HG03378 (cell line): Measurements from ENCODE around the gene RAPGEF5.

Experiments
- ATAC-seq: cut with Tn5 transposase; IDR thresholded peaks from one replicate; pipeline ENCODE4 v1.9.1; 2021; ENCODE audit warnings: mild to moderate bottlenecking, moderate library complexity; ENCODE audit not compliant: unreplicated experiment

RAPGEF5 gene

DNA sequence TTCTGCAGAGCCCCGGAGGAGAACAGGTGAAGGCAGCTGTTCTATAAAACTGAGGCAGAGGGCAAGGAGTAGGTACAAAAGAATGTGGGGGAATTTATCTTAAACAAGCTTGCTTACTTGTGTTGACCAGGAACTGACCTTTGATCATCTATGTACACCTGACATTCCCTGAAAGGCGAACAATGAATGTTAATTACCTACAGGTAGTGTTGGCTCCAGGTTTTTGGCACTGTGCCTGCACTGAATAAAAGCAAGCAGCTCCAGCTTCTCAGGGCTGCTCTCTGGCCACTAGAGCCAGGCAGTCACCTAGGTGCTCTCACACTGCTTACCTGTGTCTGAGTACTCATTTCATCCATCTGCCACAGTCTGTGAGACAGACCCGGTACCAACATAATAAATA, 87.0 kb downstream of the RAPGEF5 start:
- no peak for ATAC-seq

DNA sequence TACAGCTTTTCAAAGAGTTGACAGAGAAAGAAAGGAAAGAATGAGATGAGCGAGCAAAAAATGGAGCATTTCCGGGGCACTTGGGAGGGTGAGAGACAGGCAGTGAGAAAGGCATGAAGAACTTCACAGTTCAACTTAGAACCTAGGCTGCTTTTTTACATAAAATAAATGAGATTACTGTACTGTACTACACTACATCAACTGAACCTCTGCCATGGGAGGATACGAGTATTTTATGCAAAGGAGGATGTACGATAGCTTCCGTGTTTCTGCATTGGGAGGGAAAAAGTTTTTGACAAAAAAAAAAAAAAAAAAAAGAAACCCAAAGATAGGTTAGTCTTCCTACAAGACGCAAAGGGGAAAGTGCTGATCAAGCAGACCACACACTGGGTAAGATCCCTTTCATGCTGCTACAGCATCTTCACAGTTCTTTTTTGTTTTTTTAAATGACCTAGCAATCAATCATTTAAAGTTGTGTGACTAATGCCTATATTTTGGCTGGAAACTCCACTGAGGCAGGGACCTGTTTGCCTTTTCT, 88.0 kb downstream of the RAPGEF5 start:
- no peak for ATAC-seq

DNA sequence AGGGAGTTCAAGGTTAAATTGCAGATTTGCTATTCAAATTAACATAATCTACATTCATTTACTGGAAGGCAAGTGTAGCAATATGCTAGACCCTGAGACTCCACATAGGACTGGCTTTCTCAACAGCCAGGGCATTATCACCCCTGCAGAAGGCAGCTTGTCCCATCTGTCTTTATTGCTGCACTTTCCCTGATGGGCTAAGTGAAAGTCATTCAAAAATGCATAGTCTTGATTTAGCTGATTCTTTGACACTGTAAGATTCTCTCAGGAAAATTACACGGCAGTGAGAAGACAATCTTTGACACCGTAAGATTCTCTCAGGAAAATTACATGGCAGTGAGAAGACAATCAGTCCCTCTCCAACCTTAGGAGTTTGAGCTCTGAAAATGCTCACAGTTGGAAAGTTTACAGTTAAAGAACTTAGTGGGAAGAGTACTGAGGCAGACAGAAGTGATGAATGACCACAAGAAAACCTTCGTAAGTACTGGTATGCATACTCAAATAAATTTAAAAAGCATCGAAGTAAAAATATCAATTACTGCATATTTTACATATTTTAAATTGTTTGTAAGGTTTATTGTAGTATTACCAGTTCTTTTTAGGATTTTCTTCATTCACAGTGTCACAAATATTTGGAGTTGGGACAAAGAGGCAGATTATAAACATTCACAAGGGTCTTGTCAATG, 88.9 kb downstream of the RAPGEF5 start:
- ATAC-seq: no peak

DNA sequence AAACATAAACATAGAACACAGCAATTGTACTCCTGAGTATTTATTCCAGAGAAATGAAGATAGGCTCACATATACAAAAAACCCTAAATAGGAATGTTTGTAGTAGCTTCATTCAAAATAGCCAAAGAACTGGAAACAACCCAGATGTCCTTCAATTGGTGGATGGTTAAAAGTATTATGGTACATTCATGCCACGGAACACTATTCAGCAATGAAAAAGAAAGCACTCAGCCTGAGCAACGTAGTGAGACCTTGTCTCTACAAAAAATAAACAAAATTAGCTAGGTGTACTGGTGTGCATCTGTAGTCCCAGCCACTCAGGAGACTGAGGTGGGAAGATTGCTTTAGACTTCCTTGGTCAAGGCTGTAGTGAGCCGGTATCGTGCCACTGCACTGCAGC, 94.4 kb downstream of the RAPGEF5 start:
- ATAC-seq: no peak

DNA sequence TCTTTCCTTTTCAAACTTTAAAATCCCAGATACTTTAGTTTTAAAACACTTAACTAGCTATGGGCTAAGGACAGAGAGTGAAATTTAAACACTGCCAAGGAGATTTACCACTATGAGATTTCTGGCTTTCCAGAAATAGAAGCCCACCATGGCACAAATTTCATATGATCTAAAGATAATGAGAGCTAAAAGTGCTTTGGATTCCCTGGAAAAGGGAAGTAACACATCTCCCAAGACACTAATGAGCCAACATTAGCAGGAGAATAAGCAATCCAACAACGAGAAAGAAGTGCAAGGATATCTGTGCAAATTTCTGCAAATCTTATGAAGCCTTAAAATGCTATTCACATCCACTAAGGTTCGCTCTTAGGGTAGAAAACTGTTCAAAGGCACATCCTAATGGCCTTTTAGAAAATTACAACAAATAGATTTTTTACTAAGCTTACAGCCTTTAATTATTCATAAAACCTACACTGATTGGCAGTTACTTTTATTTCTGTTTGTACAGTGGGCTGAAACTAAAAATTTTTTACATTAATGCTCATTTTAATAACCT, 100.3 kb downstream of the RAPGEF5 start:
- ATAC-seq: no peak

DNA sequence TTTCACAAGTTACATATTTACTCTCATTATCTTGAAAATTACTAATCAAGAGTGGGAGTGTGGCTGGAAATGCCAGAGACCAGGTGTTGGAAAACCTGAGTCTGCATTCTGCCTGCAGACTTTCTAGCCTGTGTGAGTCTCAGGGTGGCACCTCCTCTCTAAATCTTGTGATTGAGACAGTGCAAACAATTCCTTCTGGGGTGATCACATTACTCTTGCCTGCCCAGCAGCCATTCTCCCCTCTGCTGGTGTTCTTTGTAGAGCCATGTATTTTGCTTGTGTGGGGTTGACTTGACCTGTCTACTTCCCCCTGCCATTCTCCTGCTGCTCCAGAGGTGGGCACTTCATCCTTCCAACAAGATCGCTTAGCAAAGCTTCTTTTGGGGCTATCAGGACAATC, 101.1 kb downstream of the RAPGEF5 start:
- no peak for ATAC-seq

GRCh38 chr7:22255342-22255741, 101.6 kb downstream of the RAPGEF5 start:
- ATAC-seq: no peak

DNA sequence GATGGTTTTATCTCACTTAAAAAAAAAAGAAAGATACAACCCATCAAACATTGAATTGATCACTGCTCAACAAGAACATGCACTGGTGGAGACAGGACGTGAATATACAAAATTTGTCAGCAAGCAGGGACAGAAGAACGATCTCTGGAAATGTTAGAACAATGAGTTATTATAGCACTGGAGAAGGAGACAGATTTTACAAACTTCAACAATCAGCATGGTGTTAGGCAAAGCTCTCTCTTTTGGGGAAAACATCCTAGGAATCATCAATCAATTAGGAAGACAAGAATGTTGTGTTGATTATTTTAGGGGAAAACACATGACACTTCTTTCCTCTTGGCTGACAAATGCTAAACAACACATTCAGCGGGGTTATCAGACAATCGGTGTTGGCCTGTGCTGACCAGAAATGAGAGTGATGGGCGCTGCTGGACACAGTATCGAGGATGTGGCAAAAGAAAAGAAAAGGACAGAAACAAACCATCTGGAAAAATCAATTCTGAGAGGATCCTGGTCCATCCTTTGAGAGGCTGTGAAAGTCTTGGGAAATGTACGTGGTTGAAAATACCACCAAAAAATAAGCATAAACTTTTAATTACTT, 103.9 kb downstream of the RAPGEF5 start:
- no peak for ATAC-seq

- ATAC-seq: no peak
These were observed 104.9 kb downstream of the RAPGEF5 start for GRCh38 chr7:22252016-22252415.

DNA sequence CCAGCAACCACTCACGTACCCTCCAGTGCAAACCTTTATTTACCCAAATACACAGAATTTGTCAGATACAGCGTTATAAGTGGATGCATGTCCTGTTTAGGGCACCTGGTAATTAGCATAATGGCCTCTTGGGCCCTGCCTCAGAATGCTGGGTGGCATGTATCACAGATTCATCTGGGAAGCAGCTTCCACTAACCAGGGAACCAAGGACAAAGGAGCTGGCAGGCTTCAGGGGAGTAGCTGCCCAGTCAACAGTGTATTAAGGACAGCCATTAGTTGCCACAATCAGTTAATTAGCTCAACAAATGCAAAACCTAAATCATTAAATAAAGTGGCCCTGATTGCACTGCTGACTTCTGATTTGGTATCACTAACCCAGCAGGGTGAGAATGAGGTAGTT, 105.7 kb downstream of the RAPGEF5 start:
- ATAC-seq: no peak

DNA sequence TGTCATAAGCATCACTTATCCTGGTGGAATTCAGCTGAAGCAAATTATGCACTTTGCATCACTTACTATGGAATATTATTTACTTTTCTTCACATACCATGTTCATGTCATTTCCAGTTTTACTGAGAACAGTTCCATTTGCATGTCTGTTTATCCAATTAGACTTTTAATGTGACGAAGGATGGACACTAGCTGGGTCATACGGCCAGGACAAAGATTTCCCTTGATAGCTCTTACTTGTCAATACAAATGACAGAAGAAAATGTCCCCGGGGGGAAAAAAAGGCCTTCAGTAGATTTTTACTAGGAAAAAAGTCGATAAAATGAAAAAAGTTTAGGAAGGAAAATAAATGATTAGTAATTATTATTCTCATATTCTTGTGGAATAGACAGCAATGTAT, 106.6 kb downstream of the RAPGEF5 start:
- ATAC-seq: no peak

GRCh38 chr7:22248111-22248809, 108.7 kb downstream of the RAPGEF5 start:
- ATAC-seq: no peak

- ATAC-seq: no peak
These were observed 115.1 kb downstream of the RAPGEF5 start for GRCh38 chr7:22241805-22242390.

DNA sequence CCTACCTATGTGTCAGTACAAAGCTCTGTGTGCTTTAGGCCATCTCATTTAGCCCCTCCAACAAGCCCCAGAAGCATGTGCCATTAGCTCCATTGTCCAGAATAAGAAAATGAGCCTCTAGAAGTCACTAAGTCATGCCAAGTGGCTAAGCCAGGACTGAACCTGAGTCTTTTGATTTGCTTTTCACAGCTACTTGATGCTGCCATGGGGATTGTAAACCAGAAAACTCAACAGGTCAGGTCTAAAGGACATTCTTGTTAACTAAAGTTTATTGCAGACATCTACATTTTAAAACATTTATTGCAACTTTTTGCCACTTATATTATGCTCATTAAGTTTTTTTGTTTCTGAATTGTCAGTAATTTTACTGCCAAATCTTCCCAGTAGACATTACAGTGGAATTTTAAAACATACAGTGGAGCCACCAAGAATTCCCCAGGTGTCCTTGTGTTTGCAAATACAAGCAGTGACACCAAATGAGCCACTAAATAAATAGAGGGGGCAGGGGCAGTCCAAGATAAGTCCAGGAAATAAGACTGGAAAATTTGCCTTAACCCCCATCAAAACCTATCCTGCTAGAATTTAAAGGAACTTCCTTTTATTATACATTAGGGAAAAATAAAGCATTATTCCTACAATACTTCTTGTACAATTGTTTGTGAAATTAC, 115.9 kb downstream of the RAPGEF5 start:
- ATAC-seq: no peak

- no peak for ATAC-seq
These were observed 118.3 kb downstream of the RAPGEF5 start for GRCh38 chr7:22238354-22239311.

- ATAC-seq: no peak
These were observed 121.8 kb downstream of the RAPGEF5 start for GRCh38 chr7:22235134-22235533.

- no peak for ATAC-seq
These were observed 122.7 kb downstream of the RAPGEF5 start for GRCh38 chr7:22234227-22234626.

DNA sequence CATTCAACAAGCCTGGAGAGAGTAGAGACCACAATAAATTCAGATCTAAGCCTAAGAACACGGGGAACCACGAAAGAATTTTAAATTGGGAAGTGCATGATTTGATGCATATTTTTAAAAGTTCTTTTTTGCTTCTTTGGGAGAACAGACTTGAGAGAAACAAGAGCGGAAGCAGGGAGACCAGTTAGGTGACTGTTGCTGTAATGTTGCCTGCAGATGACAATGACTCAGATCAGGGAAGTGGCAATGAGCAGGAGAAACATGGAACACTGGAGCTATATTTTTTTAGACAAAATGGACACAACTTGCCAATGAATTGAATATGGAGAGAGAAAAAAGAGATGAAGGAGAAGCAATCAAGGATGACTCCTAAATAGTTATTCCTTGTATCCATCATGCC, 125.1 kb downstream of the RAPGEF5 start:
- ATAC-seq: no peak

DNA sequence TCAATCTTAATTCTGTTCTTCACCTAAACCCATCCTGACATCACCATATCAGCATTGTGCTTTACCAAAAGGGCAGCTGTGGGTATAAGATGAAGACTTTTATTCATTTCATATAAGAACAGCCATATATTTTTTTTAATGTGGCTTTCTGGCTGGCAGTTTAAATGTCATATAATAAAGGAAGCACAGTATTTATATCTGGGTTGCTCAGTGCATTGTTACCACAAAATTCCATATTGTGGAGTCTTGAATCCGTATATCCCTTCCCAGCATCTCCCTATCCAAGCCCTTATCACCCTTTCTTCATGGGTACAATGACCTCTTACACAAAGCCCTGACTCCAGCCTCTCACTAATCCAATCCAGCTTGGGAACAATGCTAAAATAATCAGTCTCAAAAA, 125.8 kb downstream of the RAPGEF5 start:
- no peak for ATAC-seq

DNA sequence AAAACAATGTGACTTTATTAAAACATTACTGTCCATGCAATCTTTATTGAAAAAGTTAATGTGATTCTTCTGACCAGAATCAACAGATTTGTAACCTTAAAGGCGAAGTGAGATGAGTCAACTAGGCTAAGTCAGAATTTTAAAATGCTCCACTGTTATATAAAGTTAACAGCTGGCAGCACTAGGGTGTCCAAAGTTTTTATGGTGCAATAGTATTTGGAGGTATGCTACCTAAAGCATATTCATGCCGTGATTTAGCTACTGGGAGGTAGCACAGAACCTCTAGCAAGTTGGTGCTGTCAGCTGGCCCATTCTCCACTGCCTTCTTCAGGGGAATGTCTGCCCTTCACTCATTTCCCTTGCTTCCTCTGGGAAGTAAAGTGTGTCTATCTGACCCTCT, 126.7 kb downstream of the RAPGEF5 start:
- ATAC-seq: no peak
